Common myeloid progenitor, CD34-positive (primary cell): ENCODE measurements around the gene APOO.

Experiments
- CTCF ChIA-PET: fragments of 350-600 bp; sonication (Branson Sonifier 250); formaldehyde crosslinking; loops from one replicate; lab custom pipeline; 2021; ENCODE audit warnings: antibody characterized with exemption; lab: Charles Lee
- POLR2A ChIA-PET: fragments of 350-600 bp; sonication (Branson Sonifier 250); formaldehyde crosslinking; loops from one replicate; lab custom pipeline; 2021; ENCODE audit warnings: antibody characterized with exemption; lab: Charles Lee
- DNase-seq, 3 donors: peaks; one replicate each; pipeline versions ENCODE4 v3.0.0 to v3.0.0-alpha.2; 2013
- H3K27ac ChIP-seq, 2 experiments: 1 replicate in 1 of 2; 2 replicates in 1 of 2; pipeline ENCODE4 v1.7.0; 2013; ENCODE audit warnings: inconsistent platforms in 2 of 2, low read length in 2 of 2, mild to moderate bottlenecking in 2 of 2, low read depth in 1 of 2, moderate library complexity in 1 of 2; ENCODE audit not compliant: severe bottlenecking in 2 of 2, insufficient read depth in 1 of 2, poor library complexity in 1 of 2
- H3K27me3 ChIP-seq, 5 experiments: replicated peaks in 2 of 5; 1 replicate in 3 of 5; 2 replicates in 2 of 5; pipeline versions ENCODE4 v1.6.1 to v1.7.0; 2013; ENCODE audit warnings: low read length in 4 of 5, mild to moderate bottlenecking in 2 of 5, moderate library complexity in 2 of 5, inconsistent platforms in 1 of 5; ENCODE audit not compliant: insufficient read depth in 5 of 5, control insufficient read depth in 4 of 5
- H3K36me3 ChIP-seq, 4 experiments: 1 replicate in 2 of 4; 2 replicates in 2 of 4; pipeline versions ENCODE4 v1.6.1 to v1.7.0; 2013; ENCODE audit warnings: low read length in 3 of 4, control low read depth in 1 of 4, mild to moderate bottlenecking in 1 of 4; ENCODE audit not compliant: control insufficient read depth in 4 of 4, insufficient read depth in 4 of 4
- H3K4me1 ChIP-seq, 4 experiments: 1 replicate in 3 of 4; 2 replicates in 1 of 4; pipeline versions ENCODE4 v1.6.1 to v1.7.1; 2013; ENCODE audit warnings: low read length in 3 of 4, mild to moderate bottlenecking in 3 of 4, control low read depth in 1 of 4, inconsistent platforms in 1 of 4, moderate library complexity in 1 of 4; ENCODE audit not compliant: control insufficient read depth in 4 of 4, insufficient read depth in 4 of 4; ENCODE audit errors: control extremely low read depth in 1 of 4
- H3K4me3 ChIP-seq, 7 experiments: 1 replicate in 4 of 7; 2 replicates in 3 of 7; pipeline versions ENCODE4 v1.5.1 to v1.7.0; 2013; ENCODE audit warnings: mild to moderate bottlenecking in 7 of 7, low read length in 6 of 7, moderate library complexity in 6 of 7, inconsistent platforms in 2 of 7, low read depth in 2 of 7, control low read depth in 1 of 7; ENCODE audit not compliant: insufficient read depth in 4 of 7, control insufficient read depth in 1 of 7; ENCODE audit errors: extremely low read depth in 1 of 7
- H3K9me3 ChIP-seq, 5 experiments: 1 replicate in 4 of 5; 2 replicates in 1 of 5; pipeline versions ENCODE4 v1.6.1 to v1.7.1; 2013; ENCODE audit warnings: low read length in 4 of 5, mild to moderate bottlenecking in 2 of 5, inconsistent platforms in 1 of 5, low read depth in 1 of 5, moderate library complexity in 1 of 5; ENCODE audit not compliant: control insufficient read depth in 4 of 5, insufficient read depth in 2 of 5; ENCODE audit errors: control extremely low read depth in 1 of 5
- WGBS: methylation state at CpG from one replicate; pipeline ENCODE4 v1.1.5; 2013; ENCODE audit not compliant: insufficient coverage; 5-methylcytosine and 5-hydroxymethylcytosine counted together

The APOO gene

GRCh38 chrX:23930894-23931604 is 23.3 kb upstream of the APOO start:
- Histone ChIP-seq H3K4me3 (peak overlapping the region in 1 of 7 experiments; percentile 33), H3K27me3 (peaks cover 0 to 3% (median 0%) of the 10 kb centered on the region in 5 experiments), H3K4me1 (peaks cover 0 to 8% (median 6%) of the 10 kb centered on the region in 4 experiments), H3K9me3 (no peaks in the 10 kb centered on the region), H3K27ac (no peak overlapping the region), H3K36me3 (no peaks in the 10 kb centered on the region)
- ChIA-PET CTCF (no interaction called here), POLR2A (no interaction called here)
- no CpG with 5 or more reads among the region's 2 CpGs for WGBS
- DNase-seq: peak; percentile 6 to 46 (median 28)

- POLR2A ChIA-PET: no interaction called here
- no CpG with 5 or more reads among the region's 4 CpGs for WGBS
These were observed 18.3 kb upstream of the APOO start for GRCh38 chrX:23926015-23926414.

GRCh38 chrX:23919706-23920320 is 12.1 kb upstream of the APOO start:
- ChIA-PET POLR2A (interaction anchor here (0.6 kb wide), 1 partner anchor 52 kb away, joined by 3 read pairs; no protein-coding TSS in a partner anchor), CTCF (no interaction called here)
- DNase-seq: no peak
- Histone ChIP-seq H3K9me3 (peaks cover 0 to 2% (median 0%) of the 10 kb centered on the region in 5 experiments), H3K27ac (no peak overlapping the region), H3K4me3 (no peak overlapping the region), H3K27me3 (peaks cover 0 to 2% (median 0%) of the 10 kb centered on the region in 5 experiments), H3K4me1 (no peaks in the 10 kb centered on the region), H3K36me3 (no peaks in the 10 kb centered on the region)
- 76% methylated on average over 7 of the region's 9 CpGs for WGBS

More at GRCh38 chrX:23926015-23926414, 18.3 kb upstream of the APOO start:
- CTCF ChIA-PET: no interaction called here
- Histone ChIP-seq H3K9me3 (no peaks in the 10 kb centered on the region), H3K4me3 (no peak overlapping the region), H3K27ac (no peak overlapping the region), H3K4me1 (peaks cover 0 to 2% (median 0%) of the 10 kb centered on the region in 4 experiments), H3K36me3 (no peaks in the 10 kb centered on the region), H3K27me3 (no peaks in the 10 kb centered on the region)
- no peak for DNase-seq

GRCh38 chrX:23919148-23919547 is 11.4 kb upstream of the APOO start:
- DNase-seq: no peak
- Histone ChIP-seq H3K27me3 (peaks cover 0 to 2% (median 0%) of the 10 kb centered on the region in 5 experiments), H3K36me3 (no peaks in the 10 kb centered on the region), H3K9me3 (peaks cover 0 to 2% (median 0%) of the 10 kb centered on the region in 5 experiments), H3K4me3 (no peak overlapping the region), H3K4me1 (no peaks in the 10 kb centered on the region), H3K27ac (no peak overlapping the region)
- no CpG with 5 or more reads among the region's 1 CpG for WGBS
- POLR2A ChIA-PET: interaction anchor here (0.6 kb wide), 1 partner anchor 52 kb away, joined by 3 read pairs; no protein-coding TSS in a partner anchor
- CTCF ChIA-PET: interaction anchor here (0.7 kb wide), 1 partner anchor 15 kb away, joined by 3 read pairs; no protein-coding TSS in a partner anchor

GRCh38 chrX:23911126-23911835 is 3.5 kb upstream of the APOO start:
- 64% methylated on average over 2 of the region's 5 CpGs for WGBS
- peaks cover 0 to 11% (median 3%) of the 10 kb centered on the region in 4 experiments for H3K4me1 ChIP-seq
- CTCF ChIA-PET: no interaction called here
- H3K9me3 ChIP-seq: no peaks in the 10 kb centered on the region
- no peaks in the 10 kb centered on the region for H3K36me3 ChIP-seq
- POLR2A ChIA-PET: no interaction called here
- H3K4me3 ChIP-seq: no peak overlapping the region
- no peak for DNase-seq
- peaks cover 0 to 12% (median 0%) of the 10 kb centered on the region in 5 experiments for H3K27me3 ChIP-seq
- no peak overlapping the region for H3K27ac ChIP-seq

GRCh38 chrX:23908219-23909004 is 674 bp upstream of the APOO start:
- ChIA-PET POLR2A (interaction anchor here (1.3 to 2.3 kb wide), 2 partner anchors 117 to 146 kb away, joined by 4 to 9 read pairs; partner anchors contain the start of gene EIF2S3), CTCF (interaction anchor here (0.6 to 8.5 kb wide), 8 partner anchors 8 to 216 kb away, joined by 3 to 112 read pairs (median 4); partner anchors contain the start of gene EIF2S3)
- Histone ChIP-seq H3K9me3 (no peaks in the 10 kb centered on the region), H3K4me1 (peaks cover 0 to 12% (median 5%) of the 10 kb centered on the region in 4 experiments), H3K27me3 (peaks cover 0 to 13% (median 0%) of the 10 kb centered on the region in 5 experiments), H3K4me3 (peak overlapping the region in 6 of 7 experiments; percentile 43 to 81 (median 65)), H3K27ac (peak overlapping the region; percentile 16 to 84), H3K36me3 (no peaks in the 10 kb centered on the region)
- WGBS: 48% methylated on average over 8 of the region's 13 CpGs
- peak; percentile 40 to 73 (median 70) for DNase-seq
